Measurements from ENCODE around the gene UVSSA.

- TF ChIP-seq CTCF (IDR thresholded peaks at IDR 0.05) (no peak), ZFX (IDR thresholded peaks at IDR 0.05; ENCODE audit: borderline replicate concordance) (no peak)
These were observed 24.5 kb downstream of the UVSSA start for GRCh38 chr4:1371176-1372165.
